Measurements from ENCODE around the gene TUBGCP3. TPM values are rescaled to one million over a fixed set of nuclear protein-coding genes. Genes with fewer than 3 reads are reported as not detected.
A peak's percentile ranks its signal among the peaks of the same experiment; 100 is the strongest.

TUBGCP3 gene
- total RNA-seq, 1 donor from 2014 or later, result 14.0 TPM

- Histone ChIP-seq H4K20me1 (ENCODE audit: insufficient read depth, low read length) (no peaks in the 10 kb centered on the region), H3K4me3 (ENCODE audit: insufficient read depth, low read depth, low read length) (no peak overlapping the region), H3K79me2 (ENCODE audit: insufficient read depth, low read length) (no peaks in the 10 kb centered on the region), H3K9ac (ENCODE audit: low read length) (no peak overlapping the region), H3K27ac (ENCODE audit: low read depth, low read length) (no peak overlapping the region), H2AFZ (ENCODE audit: low read depth, low read length) (no peak overlapping the region), H3K4me1 (ENCODE audit: insufficient read depth, low read length) (no peaks in the 10 kb centered on the region), H3K4me2 (ENCODE audit: low read length) (no peak overlapping the region), H3K9me3 (ENCODE audit: insufficient read depth, low read depth, low read length) (no peaks in the 10 kb centered on the region), H3K27me3 (ENCODE audit: insufficient read depth, low read length) (no peaks in the 10 kb centered on the region), H3K36me3 (ENCODE audit: insufficient read depth, low read length) (no peaks in the 10 kb centered on the region)
- DNase-seq (ENCODE audit: low read depth), result no peak
- Mint-ChIP-seq H3K9me3 (ENCODE audit: unreplicated experiment) (no peaks in the 10 kb centered on the region), H3K4me3 (ENCODE audit: unreplicated experiment) (no peak overlapping the region), H3K27ac (ENCODE audit: unreplicated experiment) (no peak overlapping the region), H3K4me1 (ENCODE audit: low read depth, unreplicated experiment) (peaks cover 6% of the 10 kb centered on the region), H3K36me3 (ENCODE audit: low read depth, unreplicated experiment) (no peaks in the 10 kb centered on the region), H3K27me3 (ENCODE audit: low read depth, unreplicated experiment) (no peaks in the 10 kb centered on the region)
- no peak for TF ChIP-seq EZH2 (IDR thresholded peaks at IDR 0.05; ENCODE audit: insufficient read depth, low read length)
- no peak for TF ChIP-seq CTCF (IDR thresholded peaks at IDR 0.05; ENCODE audit: insufficient read depth, low read depth, low read length)
- no peak for FAIRE-seq
Observed at GRCh38 chr13:112483299-112483698, 104.7 kb downstream of the TUBGCP3 start.

- no peaks in the 10 kb centered on the region for H3K9me3 ChIP-seq (ENCODE audit: insufficient read depth, low read depth, low read length)
- H3K36me3 ChIP-seq (ENCODE audit: insufficient read depth, low read length), result no peaks in the 10 kb centered on the region
- no peak overlapping the region for H2AFZ ChIP-seq (ENCODE audit: low read depth, low read length)
- Mint-ChIP-seq H3K4me1 (ENCODE audit: low read depth, unreplicated experiment) (peaks cover 4% of the 10 kb centered on the region), H3K27ac (ENCODE audit: unreplicated experiment) (no peak overlapping the region), H3K4me3 (ENCODE audit: unreplicated experiment) (no peak overlapping the region), H3K36me3 (ENCODE audit: low read depth, unreplicated experiment) (no peaks in the 10 kb centered on the region), H3K9me3 (ENCODE audit: unreplicated experiment) (no peaks in the 10 kb centered on the region), H3K27me3 (ENCODE audit: low read depth, unreplicated experiment) (no peaks in the 10 kb centered on the region)
- H3K4me2 ChIP-seq (ENCODE audit: low read length), result no peak overlapping the region
- no peaks in the 10 kb centered on the region for H4K20me1 ChIP-seq (ENCODE audit: insufficient read depth, low read length)
- no peak for FAIRE-seq
- H3K4me3 ChIP-seq (ENCODE audit: insufficient read depth, low read depth, low read length), result no peak overlapping the region
- H3K27me3 ChIP-seq (ENCODE audit: insufficient read depth, low read length), result no peaks in the 10 kb centered on the region
- TF ChIP-seq EZH2 (IDR thresholded peaks at IDR 0.05; ENCODE audit: insufficient read depth, low read length) (no peak), CTCF (IDR thresholded peaks at IDR 0.05; ENCODE audit: insufficient read depth, low read depth, low read length) (no peak)
- no peak overlapping the region for H3K9ac ChIP-seq (ENCODE audit: low read length)
- H3K4me1 ChIP-seq (ENCODE audit: insufficient read depth, low read length), result no peaks in the 10 kb centered on the region
- DNase-seq (ENCODE audit: low read depth), result peak; percentile 23
- no peaks in the 10 kb centered on the region for H3K79me2 ChIP-seq (ENCODE audit: insufficient read depth, low read length)
- H3K27ac ChIP-seq (ENCODE audit: low read depth, low read length), result no peak overlapping the region
Observed at GRCh38 chr13:112481458-112481857, 106.5 kb downstream of the TUBGCP3 start.

GRCh38 chr13:112479389-112479788 is 108.6 kb downstream of the TUBGCP3 start:
- H3K27me3 ChIP-seq (ENCODE audit: insufficient read depth, low read length), result no peaks in the 10 kb centered on the region
- Mint-ChIP-seq H3K27ac (ENCODE audit: unreplicated experiment) (no peak overlapping the region), H3K36me3 (ENCODE audit: low read depth, unreplicated experiment) (no peaks in the 10 kb centered on the region), H3K27me3 (ENCODE audit: low read depth, unreplicated experiment) (no peaks in the 10 kb centered on the region), H3K4me1 (ENCODE audit: low read depth, unreplicated experiment) (no peaks in the 10 kb centered on the region), H3K9me3 (ENCODE audit: unreplicated experiment) (no peaks in the 10 kb centered on the region), H3K4me3 (ENCODE audit: unreplicated experiment) (no peak overlapping the region)
- H3K27ac ChIP-seq (ENCODE audit: low read depth, low read length), result no peak overlapping the region
- no peaks in the 10 kb centered on the region for H3K36me3 ChIP-seq (ENCODE audit: insufficient read depth, low read length)
- no peak for FAIRE-seq
- H2AFZ ChIP-seq (ENCODE audit: low read depth, low read length), result no peak overlapping the region
- H3K9me3 ChIP-seq (ENCODE audit: insufficient read depth, low read depth, low read length), result no peaks in the 10 kb centered on the region
- no peak overlapping the region for H3K9ac ChIP-seq (ENCODE audit: low read length)
- H3K4me2 ChIP-seq (ENCODE audit: low read length), result no peak overlapping the region
- H4K20me1 ChIP-seq (ENCODE audit: insufficient read depth, low read length), result no peaks in the 10 kb centered on the region
- TF ChIP-seq EZH2 (IDR thresholded peaks at IDR 0.05; ENCODE audit: insufficient read depth, low read length), result no peak
- no peak for TF ChIP-seq CTCF (IDR thresholded peaks at IDR 0.05; ENCODE audit: insufficient read depth, low read depth, low read length)
- DNase-seq (ENCODE audit: low read depth), result no peak
- H3K4me3 ChIP-seq (ENCODE audit: insufficient read depth, low read depth, low read length), result no peak overlapping the region
- H3K79me2 ChIP-seq (ENCODE audit: insufficient read depth, low read length), result no peaks in the 10 kb centered on the region
- no peaks in the 10 kb centered on the region for H3K4me1 ChIP-seq (ENCODE audit: insufficient read depth, low read length)
